H7 (cell line): ENCODE results near the gene ZDHHC14. TPM values are rescaled to one million over a fixed set of nuclear protein-coding genes. Genes with fewer than 3 reads are reported as not detected.

Source experiments
- DNase-seq: peaks from one replicate; pipeline ENCODE4 v3.0.0; 2012
- H3K27me3 ChIP-seq: 2 replicates; pipeline ENCODE4 v1.6.0; 2011; ENCODE audit warnings: mild to moderate bottlenecking, low read length; ENCODE audit not compliant: control insufficient read depth, insufficient read depth
- H3K36me3 ChIP-seq: replicated peaks from 2 replicates; pipeline ENCODE4 v1.5.1; 2011; ENCODE audit warnings: low read length; ENCODE audit not compliant: control insufficient read depth, insufficient read depth
- H3K4me3 ChIP-seq: 2 replicates; pipeline ENCODE4 v1.5.1; 2011; ENCODE audit warnings: low read depth, mild to moderate bottlenecking, control low read depth, low read length, moderate library complexity; ENCODE audit not compliant: insufficient read depth
- total RNA-seq: library from RNA; depleted of rRNA; stranded (reverse); fragments of >200 nt; shearing (Covaris generic); gene quantifications from 2 replicates; pipeline ENCODE4 v1.2.3, GENCODE V29; 2014

Gene ZDHHC14
- total RNA-seq, 1 experiment from 2014 or later: 1.1 TPM

GRCh38 chr6:157531986-157532365 is 151.0 kb downstream of the ZDHHC14 start:
- H3K4me3 ChIP-seq: no peak overlapping the region
- no peak for DNase-seq
- no peaks in the 10 kb centered on the region for H3K36me3 ChIP-seq
- H3K27me3 ChIP-seq: no peaks in the 10 kb centered on the region; the same call in 1 of the 2 replicates

GRCh38 chr6:157533048-157533871 is 152.3 kb downstream of the ZDHHC14 start:
- H3K27me3 ChIP-seq: no peaks in the 10 kb centered on the region; the same call in 1 of the 2 replicates
- H3K36me3 ChIP-seq: no peaks in the 10 kb centered on the region
- no peak overlapping the region for H3K4me3 ChIP-seq
- peak; percentile 83 for DNase-seq

GRCh38 chr6:157534134-157534871 is 153.3 kb downstream of the ZDHHC14 start:
- no peaks in the 10 kb centered on the region; the same call in 1 of the 2 replicates for H3K27me3 ChIP-seq
- no peak overlapping the region for H3K4me3 ChIP-seq
- no peaks in the 10 kb centered on the region for H3K36me3 ChIP-seq
- DNase-seq: no peak

- Histone ChIP-seq H3K4me3 (no peak overlapping the region), H3K36me3 (no peaks in the 10 kb centered on the region), H3K27me3 (no peaks in the 10 kb centered on the region; the same call in 1 of the 2 replicates)
- DNase-seq: no peak
Measured at GRCh38 chr6:157534977-157535339, 154.0 kb downstream of the ZDHHC14 start.

- Histone ChIP-seq H3K4me3 (no peak overlapping the region), H3K27me3 (no peaks in the 10 kb centered on the region; the same call in 1 of the 2 replicates), H3K36me3 (no peaks in the 10 kb centered on the region)
- DNase-seq: no peak
Measured at GRCh38 chr6:157535340-157536222, 154.6 kb downstream of the ZDHHC14 start.

GRCh38 chr6:157536223-157536545 is 155.2 kb downstream of the ZDHHC14 start:
- H3K36me3 ChIP-seq: no peaks in the 10 kb centered on the region
- no peak overlapping the region for H3K4me3 ChIP-seq
- no peaks in the 10 kb centered on the region; the same call in 1 of the 2 replicates for H3K27me3 ChIP-seq
- DNase-seq: no peak

- Histone ChIP-seq H3K36me3 (no peaks in the 10 kb centered on the region), H3K4me3 (no peak overlapping the region), H3K27me3 (no peaks in the 10 kb centered on the region; the same call in 1 of the 2 replicates)
- DNase-seq: no peak
Measured at GRCh38 chr6:157537556-157537955, 156.6 kb downstream of the ZDHHC14 start.

GRCh38 chr6:157538168-157538567 is 157.2 kb downstream of the ZDHHC14 start:
- Histone ChIP-seq H3K27me3 (no peaks in the 10 kb centered on the region; the same call in 1 of the 2 replicates), H3K4me3 (no peak overlapping the region), H3K36me3 (no peaks in the 10 kb centered on the region)
- no peak for DNase-seq

- no peak for DNase-seq
- H3K4me3 ChIP-seq: no peak overlapping the region
- H3K36me3 ChIP-seq: no peaks in the 10 kb centered on the region
- H3K27me3 ChIP-seq: no peaks in the 10 kb centered on the region; the same call in 1 of the 2 replicates
Measured at GRCh38 chr6:157538698-157539097, 157.7 kb downstream of the ZDHHC14 start.

- H3K4me3 ChIP-seq: no peak overlapping the region
- no peaks in the 10 kb centered on the region for H3K27me3 ChIP-seq
- no peaks in the 10 kb centered on the region for H3K36me3 ChIP-seq
- no peak for DNase-seq
Measured at GRCh38 chr6:157539421-157539822, 158.4 kb downstream of the ZDHHC14 start.

- H3K36me3 ChIP-seq: no peaks in the 10 kb centered on the region
- no peak for DNase-seq
- H3K4me3 ChIP-seq: no peak overlapping the region
- no peaks in the 10 kb centered on the region for H3K27me3 ChIP-seq
Measured at GRCh38 chr6:157539900-157540752, 159.1 kb downstream of the ZDHHC14 start.

GRCh38 chr6:157541618-157542413 is 160.8 kb downstream of the ZDHHC14 start:
- no peak for DNase-seq
- Histone ChIP-seq H3K27me3 (no peaks in the 10 kb centered on the region), H3K4me3 (no peak overlapping the region), H3K36me3 (no peaks in the 10 kb centered on the region)
